ENCODE results near the gene PXK.

PXK gene

DNA sequence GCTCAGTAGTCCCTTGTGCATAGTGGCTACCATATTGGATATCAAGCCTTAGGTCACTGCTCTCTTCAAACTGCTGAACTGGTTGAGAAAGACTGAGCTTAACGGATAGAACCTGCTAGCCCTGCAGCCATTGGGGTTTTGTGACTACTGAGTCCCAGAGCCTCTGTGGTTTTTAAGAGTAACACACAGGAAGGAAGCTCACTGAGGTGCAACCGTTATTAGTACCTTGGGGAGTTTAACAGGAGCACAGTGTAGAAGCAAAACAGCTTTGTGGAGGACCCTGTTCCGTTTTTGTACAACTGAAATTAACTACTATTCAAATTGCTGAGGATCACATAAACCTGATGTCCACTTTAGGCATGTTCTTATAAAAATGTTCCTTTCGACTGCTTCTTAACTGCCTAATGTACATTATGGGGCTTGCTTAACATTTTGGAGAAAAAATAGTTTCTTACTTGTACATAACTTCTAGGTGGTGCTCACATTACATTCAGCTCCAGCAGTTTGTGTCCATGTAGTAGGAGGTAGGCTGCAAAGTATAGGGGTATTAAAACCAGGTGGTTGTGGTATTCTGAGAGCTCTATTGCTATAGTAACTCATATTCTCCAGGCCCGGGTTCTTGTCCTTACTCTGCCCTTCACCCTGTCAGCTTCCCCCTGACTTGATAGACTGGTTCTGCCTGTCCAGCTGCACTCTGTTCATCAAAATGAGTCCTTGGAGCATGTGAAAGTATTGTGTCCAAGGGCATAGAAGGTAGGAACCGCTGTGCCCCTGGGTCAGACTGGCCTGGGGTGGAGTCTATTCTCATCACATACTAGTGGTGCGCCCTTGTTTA is 17.3 kb downstream of the PXK start:
- no peak for DNase-seq

DNA sequence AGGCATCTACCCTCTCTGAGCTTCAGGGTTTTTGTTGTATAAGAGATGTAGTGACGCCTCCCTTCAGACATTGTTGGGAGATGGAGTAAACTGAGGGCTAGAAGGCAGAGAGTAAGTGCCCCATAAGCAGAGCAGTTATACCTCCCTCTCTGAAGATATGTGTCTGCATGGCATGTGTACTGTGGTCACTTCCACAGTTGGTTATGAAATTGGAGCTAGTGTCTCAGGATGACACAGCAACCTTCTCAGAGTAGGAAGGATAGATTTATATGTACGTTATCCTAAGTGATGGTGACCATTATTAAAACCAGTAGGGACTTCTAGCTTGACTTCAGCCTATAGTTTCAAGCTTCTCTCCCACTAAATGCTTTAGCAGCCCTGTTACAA is 17.9 kb downstream of the PXK start:
- no peak for DNase-seq

DNA sequence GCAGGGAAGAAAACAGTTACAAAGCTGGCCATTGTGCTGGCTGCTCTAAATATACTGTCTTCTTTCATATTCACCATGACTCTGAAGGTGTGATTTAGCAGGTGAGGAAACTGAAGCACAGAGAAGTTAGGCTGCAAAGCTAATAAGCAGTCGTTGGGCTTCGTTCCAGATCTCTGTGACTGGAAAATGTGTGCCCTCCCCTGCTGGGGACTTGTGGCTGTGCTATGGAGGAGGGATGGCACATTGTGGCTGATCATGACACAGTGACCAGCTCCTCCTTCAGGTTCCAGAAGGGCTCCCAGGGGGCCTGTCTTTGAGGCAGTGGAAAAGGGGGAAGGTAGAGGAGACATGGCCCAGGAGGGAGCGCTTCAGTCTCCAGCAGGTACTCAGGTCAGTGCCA is 19.2 kb downstream of the PXK start:
- no peak for DNase-seq

DNA sequence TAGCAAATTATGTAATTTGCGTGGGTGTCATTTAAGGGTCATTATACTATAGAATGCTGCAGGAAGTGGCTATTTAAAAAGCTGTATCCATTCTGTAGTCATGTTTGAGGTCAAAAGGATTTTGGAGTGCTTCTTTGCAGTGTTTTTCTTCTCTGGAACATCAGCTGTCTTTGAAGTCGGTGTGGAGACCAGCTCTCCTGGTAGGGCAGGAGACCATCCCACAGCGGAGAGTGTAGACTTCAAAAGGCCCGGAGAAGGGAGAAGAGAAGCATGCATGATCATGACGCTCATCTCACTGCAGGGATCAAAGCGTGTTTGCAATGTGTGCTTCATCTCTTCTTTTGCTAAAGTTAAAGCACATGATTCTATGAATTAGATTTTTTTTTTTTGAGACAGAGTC is 19.9 kb downstream of the PXK start:
- no peak for DNase-seq

DNA sequence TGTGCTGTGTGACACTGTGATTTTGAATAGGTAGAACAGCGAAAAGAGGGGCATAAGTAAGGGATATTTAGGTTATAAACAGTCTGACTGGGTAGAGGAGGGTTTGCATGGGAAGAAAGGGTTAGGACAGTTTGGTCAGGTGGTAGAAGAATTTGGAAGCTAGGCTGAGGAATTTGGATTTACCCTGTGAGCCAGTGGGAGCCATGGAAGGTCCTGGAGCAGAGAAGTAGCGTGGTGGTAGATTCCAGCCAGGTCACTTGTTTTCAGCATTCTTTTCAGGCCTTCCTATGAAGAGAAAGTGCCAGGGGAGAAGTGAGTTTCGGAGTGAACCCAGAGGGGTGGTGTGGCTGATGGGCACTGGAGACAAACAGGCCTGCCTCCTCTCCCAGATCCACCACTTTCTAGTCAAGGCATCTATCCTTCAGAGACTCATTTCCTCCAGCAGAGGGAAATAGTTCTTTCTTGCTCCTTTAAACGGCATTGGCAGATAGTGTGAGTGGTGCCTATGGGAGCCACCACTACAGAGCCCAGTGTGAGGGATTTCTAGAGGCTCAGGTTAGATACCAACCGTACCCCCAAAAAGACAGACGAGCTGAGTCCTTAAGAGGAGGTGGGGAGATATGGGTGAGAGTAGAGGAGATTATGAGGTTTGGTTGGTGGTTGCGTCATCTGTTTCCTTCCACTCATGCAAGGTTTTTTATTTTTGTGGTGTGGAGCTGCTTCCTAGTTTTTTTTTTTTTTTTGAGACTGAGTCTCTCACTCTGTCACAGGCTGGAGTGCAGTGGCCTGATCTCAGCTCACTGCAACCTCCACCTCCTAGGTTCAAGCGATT is 21.2 kb downstream of the PXK start:
- peak; percentile 28 for DNase-seq

DNA sequence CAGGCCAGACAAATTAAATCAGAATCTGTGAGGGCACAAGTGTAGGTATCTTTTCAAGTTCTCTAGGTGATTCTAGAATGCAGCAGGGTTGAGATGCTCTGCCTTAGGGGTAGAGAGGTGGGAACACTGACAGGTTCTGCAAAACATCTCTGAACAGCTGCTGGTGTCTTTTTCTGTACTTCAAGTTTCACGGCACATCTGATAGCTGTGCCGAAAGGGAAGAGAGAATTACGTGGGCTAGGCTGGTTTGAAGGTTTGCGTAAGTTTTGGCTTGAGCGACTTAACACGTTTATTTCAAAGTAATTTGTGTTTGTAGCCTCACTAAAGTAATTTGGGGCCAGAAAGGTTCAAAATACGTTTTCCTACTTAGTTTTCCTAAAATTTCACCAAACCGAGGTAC is 22.5 kb downstream of the PXK start:
- no peak for DNase-seq

DNA sequence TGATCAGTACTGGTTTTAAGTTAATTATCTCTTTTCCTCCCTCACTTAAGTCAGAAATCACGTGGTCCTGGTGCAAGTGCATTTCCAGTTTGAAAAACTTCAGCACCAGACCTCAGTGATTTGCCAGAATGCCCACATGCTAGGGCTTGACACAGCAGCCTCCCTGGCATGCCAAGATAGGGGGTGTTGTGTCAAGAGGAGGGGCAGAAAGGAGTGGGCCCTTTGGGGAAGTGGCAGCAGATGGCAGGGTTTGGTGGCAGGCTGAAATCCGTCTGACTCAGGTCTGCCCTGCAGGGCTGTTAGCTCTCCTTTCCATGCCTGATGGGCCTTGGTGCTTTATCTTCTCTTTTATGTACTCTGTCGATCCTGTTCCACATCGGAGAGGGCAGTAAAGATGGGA is 23.4 kb downstream of the PXK start:
- no peak for DNase-seq

DNA sequence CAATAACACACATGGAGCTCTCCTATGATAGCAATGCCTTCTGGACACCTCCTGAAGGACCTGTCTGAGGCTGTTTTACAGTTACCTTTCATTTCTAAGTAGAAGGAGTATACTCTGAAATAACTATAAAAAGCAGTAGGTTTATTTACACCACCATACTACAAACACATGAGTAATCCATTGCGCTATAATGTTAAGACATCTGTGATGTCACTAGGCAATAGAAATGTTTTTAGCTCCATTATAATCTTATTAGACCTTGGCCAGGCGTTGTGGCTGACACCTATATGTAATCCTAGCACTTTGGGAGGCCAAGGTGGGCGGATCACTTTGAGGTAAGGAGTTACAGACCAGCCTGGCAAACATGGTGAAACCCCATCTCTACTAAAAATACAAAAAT is 24.7 kb downstream of the PXK start:
- no peak for DNase-seq

DNA sequence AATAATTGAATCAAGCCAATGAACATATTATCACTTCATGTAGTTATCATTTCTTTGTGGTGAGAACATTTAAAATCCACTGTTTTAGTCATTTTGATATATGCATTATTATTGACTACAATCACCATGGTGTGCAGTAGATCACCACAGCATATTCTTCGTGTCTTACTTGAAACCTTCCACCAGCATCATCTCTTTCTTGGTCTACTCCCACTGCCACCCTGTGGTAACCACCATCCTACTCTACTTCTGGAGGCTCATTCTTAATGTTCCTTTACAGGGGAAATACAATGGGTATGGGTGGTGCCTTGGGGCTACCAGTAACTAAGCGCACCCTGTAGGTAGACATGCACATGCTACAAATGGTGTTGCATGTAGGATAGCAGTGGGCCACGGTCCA is 25.4 kb downstream of the PXK start:
- DNase-seq, result no peak

DNA sequence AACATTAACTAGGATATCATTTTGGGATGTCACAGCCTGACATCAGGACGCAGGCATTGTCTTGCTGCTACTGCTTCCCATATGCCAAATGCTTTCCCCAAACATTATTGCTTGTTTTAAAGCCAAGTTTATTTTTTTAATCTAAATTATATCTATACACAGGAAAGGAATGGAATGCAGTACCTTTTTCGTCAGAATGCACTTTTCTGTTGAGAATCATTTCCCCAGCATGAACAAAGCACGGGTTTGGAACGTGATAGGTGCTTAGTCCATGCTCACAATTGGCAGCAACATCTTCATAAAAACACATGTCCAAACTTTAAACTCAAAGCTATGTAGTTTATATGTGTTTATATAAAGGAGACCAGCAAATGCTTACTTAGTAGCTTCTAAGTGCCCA is 26.1 kb downstream of the PXK start:
- DNase-seq, result no peak

DNA sequence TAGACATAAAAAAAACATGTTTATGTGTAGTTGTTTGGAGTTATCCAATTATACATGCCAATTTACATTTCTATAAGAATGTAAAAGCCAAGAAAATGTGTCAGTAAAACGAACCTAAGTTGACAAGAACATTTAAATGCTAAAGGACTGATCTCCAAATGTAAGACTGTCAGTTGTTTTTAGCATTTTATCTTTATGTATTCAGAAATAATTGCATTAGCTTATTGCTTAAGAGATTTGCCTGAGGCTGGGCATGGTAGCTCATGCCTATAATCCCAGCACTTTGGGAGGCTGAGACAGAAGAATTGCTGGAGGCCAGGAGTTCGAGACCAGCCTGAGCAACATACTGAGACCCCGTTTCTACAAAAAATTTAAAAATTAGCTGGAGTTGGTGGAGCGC is 26.9 kb downstream of the PXK start:
- no peak for DNase-seq

DNA sequence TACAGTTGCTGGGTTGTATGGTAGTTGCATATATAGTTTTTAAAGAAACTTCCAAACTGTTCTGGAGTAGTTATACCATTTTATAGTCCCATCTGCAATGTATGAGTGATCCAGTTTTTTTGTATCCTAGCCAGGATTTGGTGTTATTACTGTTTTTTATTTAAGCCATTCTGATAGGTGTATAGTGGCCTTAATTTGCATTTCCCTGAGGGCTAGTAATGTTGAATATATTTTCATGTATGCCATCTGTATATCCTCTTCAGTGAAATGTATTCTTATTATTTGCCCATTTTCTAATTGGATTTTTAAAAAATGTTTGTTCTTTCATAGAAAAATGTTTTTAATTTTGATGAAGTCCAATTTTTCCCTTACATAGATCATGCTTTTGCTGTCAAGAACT is 29.2 kb downstream of the PXK start:
- DNase-seq, result no peak

DNA sequence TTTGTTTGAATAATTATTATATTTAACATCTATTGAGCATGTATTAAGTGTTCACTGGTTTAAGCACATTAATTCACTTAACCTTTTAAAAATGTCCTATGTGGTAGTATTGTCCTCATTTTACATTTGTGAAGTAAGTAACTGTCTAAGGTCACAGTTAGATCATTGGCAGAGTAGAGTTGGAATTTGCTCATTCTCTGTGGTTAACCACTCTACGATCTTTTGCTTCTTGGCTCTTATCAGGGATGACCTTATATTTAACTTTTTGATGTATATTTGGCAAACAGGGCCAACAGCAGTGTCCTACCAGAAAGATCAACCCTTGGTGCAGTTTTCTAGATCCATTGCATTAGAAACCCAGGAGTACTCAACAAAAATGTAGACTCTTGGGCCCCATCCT is 34.0 kb downstream of the PXK start:
- DNase-seq, result no peak

DNA sequence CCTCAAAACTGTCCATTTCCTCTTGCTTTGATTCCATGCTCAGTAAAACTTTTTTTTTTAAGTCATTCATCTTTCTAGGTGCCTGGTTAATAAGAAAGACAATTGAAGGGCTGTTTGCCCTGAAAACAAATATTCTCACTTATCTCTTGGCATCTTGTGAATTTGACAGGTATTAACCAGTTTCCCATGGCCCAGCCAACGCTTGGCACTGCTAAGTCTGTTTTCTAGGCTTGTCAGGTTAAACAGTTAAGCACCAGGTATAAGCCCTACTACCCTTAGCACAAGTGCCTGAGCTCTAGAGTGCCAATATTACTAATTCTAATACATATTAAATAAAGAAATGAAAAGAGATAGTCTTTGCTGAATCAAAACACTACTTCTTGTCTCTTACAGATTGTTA is 36.3 kb downstream of the PXK start:
- no peak for DNase-seq

DNA sequence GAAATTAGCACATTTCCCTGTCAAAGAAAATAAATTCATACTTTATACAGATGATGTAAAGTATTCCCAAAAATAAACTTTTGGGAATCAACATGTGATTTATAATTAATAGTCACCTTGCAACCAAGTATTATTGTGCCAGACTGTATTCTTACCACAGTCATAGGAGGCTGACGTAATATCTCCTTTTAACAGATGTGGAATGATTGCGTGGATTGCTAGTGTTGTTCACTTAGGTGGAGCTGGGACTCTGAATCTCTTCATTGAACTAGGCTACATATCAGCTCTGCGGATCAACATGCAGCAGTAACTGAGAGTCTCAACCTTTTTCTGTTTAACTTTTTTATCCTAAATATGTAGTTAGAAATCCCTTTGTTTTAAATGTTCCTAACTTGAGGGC is 37.2 kb downstream of the PXK start:
- no peak for DNase-seq

DNA sequence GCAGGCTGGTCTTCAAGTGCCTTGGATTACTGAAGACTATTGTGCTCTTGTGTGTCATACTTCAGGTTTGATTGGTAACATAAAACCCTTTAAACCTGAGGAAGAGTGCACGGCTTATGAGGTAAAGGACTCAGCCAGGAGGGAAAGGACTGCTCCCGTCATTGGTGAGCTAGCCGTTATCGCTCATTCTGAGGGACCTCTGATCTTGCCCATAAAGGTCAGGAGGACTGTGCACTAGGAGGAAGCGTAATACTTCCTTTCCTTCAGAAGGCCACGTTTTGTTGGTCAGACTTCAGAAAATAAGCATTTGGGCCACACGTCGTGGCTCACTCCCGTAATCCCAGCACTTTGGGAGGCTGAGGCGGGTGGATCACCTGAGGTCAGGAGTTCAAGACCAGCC is 37.7 kb downstream of the PXK start:
- DNase-seq, result no peak

DNA sequence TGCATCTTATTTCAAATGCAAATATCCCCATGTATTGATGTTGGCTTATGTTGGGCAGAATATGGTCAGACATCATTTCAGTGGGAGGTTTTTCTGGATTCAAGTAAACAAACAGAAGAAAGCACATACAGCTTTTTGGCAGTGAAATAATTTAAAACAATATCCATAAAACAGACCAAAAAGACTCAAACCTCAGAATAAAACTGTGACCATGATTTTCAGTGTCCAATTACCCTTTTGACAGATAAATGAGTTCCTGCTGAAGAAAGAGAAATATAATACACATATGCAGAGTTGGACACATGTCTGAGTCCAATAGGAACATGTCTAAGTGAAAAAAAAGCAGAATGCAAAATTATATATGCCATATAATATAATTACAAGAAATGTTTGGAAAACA is 39.1 kb downstream of the PXK start:
- no peak for DNase-seq

DNA sequence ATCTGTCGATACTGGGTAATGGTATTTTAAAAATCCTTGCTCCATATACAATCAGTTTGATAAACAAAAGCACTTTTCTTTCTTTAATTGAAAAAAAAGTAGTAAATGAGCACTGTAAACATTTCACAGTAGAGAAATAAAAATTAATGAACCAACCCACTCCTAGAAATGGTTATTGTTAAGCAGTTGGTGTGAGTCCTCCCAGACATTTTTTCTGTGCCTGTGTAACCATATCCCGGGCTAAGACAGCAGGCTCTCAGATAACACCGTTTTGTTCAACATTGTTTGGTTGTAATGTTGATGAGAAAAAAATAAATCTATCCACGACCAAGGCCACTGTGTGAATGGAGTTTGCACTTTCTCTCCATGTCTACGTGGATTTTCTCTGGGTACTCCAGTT is 42.6 kb downstream of the PXK start:
- no peak for DNase-seq

DNA sequence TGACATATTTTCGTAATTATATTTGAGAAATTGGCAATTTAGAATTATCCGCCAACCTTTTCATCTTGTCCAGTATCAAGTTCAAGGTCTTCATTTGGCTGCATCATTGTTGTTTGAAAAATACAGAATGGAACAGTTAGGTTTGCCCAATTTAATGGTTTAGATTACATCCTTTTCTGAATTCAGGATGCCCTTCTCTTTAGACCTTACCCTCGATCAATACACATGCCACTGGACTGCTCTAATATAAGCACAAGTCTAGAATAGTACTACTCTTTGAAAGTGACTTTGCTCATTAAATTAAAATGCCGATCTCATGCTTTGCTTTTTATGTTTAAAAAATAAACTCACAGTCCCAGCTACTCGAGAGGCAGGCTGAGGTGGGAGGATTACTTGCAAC is 44.5 kb downstream of the PXK start:
- no peak for DNase-seq

DNA sequence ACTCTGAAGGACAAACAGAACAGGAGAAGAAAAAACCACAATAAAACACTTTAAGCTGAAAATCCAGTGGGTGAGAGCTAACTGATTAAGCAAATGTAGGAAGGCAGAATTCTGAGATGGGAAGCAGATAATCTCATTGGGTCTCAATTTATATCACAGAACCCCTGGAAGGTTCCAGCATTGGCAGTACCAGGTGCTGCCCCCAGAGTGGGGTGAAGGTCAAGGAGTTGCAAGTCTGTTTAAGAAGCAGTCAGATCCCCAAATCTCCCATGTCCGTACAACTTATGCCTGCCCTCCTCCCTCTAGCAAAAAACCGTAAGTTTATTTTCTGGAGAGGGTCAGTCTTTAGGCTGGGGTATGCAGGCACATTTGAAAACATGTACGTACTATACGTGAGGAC is 45.1 kb downstream of the PXK start:
- no peak for DNase-seq

DNA sequence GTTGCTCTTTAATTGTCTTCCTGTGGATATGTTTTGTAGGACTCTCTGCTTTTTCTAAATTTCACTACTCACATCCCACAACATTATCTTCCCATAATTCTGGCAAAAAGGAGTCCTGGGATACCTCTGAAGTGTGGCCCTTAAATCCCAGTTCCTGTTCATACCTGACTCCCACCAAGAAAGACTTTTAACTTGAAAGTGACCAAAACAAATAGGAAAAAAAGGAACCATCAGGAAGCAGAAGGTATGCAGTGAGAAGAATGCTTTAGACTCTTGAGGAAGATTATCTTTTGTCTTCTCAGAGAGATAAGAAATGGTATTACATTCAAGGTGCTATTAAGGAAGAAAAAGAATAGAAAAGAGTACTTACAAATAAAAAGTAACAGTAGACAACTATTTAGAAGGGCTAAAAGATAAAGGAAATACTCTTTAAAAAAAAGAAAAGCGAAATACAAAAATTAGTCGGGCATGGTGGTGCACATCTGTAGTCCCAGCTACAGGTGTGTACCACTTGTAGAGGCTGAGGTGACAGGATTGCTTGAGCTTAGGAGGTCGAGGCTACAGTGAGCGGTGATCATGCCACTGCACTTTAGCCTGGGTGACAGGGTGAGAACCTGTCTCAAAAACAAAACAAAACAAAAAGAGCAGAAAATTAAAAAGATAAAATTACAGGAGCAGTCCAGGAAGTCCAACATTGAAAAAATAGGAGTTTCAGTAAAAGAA is 46.8 kb downstream of the PXK start:
- DNase-seq, result no peak

DNA sequence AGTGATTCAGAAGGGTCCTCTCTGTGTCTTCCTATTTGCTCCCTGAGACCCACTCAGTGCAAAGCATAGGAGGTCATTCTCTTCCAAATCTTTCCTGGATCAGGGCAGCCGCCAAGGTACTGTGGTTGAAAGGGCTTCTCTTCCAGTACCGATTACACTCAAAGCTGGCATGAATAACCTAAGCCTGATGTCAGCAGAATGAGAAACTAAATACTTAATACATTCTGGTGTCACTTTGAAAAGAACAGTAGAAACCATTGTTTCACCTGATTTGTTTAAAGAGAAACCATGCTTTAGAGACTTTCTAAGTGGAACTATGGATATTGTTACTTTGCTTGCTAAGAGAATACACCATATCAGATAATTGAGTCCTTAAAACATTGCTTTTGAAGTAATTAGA is 50.8 kb downstream of the PXK start:
- no peak for DNase-seq

DNA sequence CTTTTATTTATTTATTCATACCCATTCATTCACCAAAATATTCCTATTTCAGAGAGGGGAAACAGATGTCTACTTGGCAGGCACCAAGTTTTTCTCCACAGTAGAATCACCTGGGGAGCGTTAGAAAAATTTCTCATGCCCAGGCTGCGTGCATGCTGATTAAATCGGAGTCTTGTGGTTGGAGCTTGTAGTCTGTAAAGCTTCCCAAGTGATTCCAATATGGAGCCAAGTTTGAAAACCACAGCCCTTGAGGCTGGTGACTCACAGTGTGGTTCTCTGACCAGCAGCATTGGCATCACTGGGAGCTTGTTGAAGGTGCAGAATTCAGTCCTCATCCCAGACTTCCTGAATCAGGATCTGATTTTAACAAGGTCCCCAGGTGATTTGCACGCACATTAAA is 51.2 kb downstream of the PXK start:
- no peak for DNase-seq

Measured in CD4-positive, alpha-beta T cell treated with Interleukin-17A for 4 hours (primary cell).